GM18868 (cell line): Measurements from ENCODE around the gene HOXB9.

ENCODE experiments used
- ATAC-seq: cut with Tn5 transposase; IDR thresholded peaks from one replicate; pipeline ENCODE4 v1.9.1; 2021; ENCODE audit warnings: mild to moderate bottlenecking, moderate library complexity; ENCODE audit not compliant: unreplicated experiment

HOXB9 gene

GRCh38 chr17:48588528-48588927, 37.6 kb downstream of the HOXB9 start:
- no peak for ATAC-seq

GRCh38 chr17:48588074-48588415, 38.1 kb downstream of the HOXB9 start:
- ATAC-seq, result no peak

GRCh38 chr17:48587276-48588073, 38.7 kb downstream of the HOXB9 start:
- ATAC-seq, result no peak

GRCh38 chr17:48586355-48587258, 39.6 kb downstream of the HOXB9 start:
- no peak for ATAC-seq

- ATAC-seq, result no peak
These were observed 41.9 kb downstream of the HOXB9 start for GRCh38 chr17:48584223-48584741.

GRCh38 chr17:48583708-48584222, 42.4 kb downstream of the HOXB9 start:
- ATAC-seq, result no peak

- no peak for ATAC-seq
These were observed 43.4 kb downstream of the HOXB9 start for GRCh38 chr17:48582750-48583069.

- no peak for ATAC-seq
These were observed 46.2 kb downstream of the HOXB9 start for GRCh38 chr17:48579760-48580554.

GRCh38 chr17:48579471-48579759, 46.7 kb downstream of the HOXB9 start:
- no peak for ATAC-seq

GRCh38 chr17:48578616-48579470, 47.3 kb downstream of the HOXB9 start:
- peak; percentile 25 for ATAC-seq

GRCh38 chr17:48577946-48578615, 48.1 kb downstream of the HOXB9 start, which contains the start of gene HOXB4:
HOXB4 (minus strand) TSS chr17:48578350; CDS start chr17:48578319, 31 bp downstream.
- ATAC-seq, result peak; percentile 56

GRCh38 chr17:48577330-48577945, 48.7 kb downstream of the HOXB9 start:
- no peak for ATAC-seq

- ATAC-seq, result no peak
These were observed 49.5 kb downstream of the HOXB9 start for GRCh38 chr17:48576479-48577309.

- no peak for ATAC-seq
These were observed 50.3 kb downstream of the HOXB9 start for GRCh38 chr17:48575673-48576478.

- ATAC-seq, result no peak
These were observed 51.0 kb downstream of the HOXB9 start for GRCh38 chr17:48575066-48575582.

GRCh38 chr17:48574505-48575065, 51.6 kb downstream of the HOXB9 start:
- ATAC-seq, result no peak
